GM12864 (cell line): ENCODE measurements around the gene TTLL1.
"Not testable (repeated sequence)": the region's sequence is repeated elsewhere in the genome, so short reads cannot be mapped to it uniquely, and the experiment has no call there.

Experiments used
- DNase-seq: peaks from one replicate; pipeline ENCODE4 v3.0.0-alpha.2; 2011; ENCODE audit warnings: low read depth
- H3K4me3 ChIP-seq: 2 replicates; pipeline ENCODE4 v1.5.1; 2011; ENCODE audit warnings: mild to moderate bottlenecking, low read depth, low read length, control low read depth
- TF ChIP-seq, protein P1 (sequence below): IDR thresholded peaks from 2 replicates; pipeline ENCODE4 v1.5.1; 2011; ENCODE audit warnings: low read depth, mild to moderate bottlenecking, moderate library complexity, low read length, control low read depth, inconsistent platforms; ENCODE audit errors: missing control alignments

Gene TTLL1

GRCh38 chr22:43001271-43002201 lies 87.7 kb downstream of the TTLL1 start:
- H3K4me3 ChIP-seq: peak overlapping the region; percentile 10
- TF ChIP-seq, protein P1, sequence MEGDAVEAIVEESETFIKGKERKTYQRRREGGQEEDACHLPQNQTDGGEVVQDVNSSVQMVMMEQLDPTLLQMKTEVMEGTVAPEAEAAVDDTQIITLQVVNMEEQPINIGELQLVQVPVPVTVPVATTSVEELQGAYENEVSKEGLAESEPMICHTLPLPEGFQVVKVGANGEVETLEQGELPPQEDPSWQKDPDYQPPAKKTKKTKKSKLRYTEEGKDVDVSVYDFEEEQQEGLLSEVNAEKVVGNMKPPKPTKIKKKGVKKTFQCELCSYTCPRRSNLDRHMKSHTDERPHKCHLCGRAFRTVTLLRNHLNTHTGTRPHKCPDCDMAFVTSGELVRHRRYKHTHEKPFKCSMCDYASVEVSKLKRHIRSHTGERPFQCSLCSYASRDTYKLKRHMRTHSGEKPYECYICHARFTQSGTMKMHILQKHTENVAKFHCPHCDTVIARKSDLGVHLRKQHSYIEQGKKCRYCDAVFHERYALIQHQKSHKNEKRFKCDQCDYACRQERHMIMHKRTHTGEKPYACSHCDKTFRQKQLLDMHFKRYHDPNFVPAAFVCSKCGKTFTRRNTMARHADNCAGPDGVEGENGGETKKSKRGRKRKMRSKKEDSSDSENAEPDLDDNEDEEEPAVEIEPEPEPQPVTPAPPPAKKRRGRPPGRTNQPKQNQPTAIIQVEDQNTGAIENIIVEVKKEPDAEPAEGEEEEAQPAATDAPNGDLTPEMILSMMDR: no peak
- no peak for DNase-seq

- no peak for DNase-seq
Observed at GRCh38 chr22:43000441-43001175, 88.6 kb downstream of the TTLL1 start.

GRCh38 chr22:42997582-42998090 lies 91.6 kb downstream of the TTLL1 start:
- TF ChIP-seq, protein P1: no peak
- no peak overlapping the region for H3K4me3 ChIP-seq
- DNase-seq: no peak

More at GRCh38 chr22:43000441-43001175, 88.6 kb downstream of the TTLL1 start:
- TF ChIP-seq, protein P1: no peak
- H3K4me3 ChIP-seq: no peak overlapping the region; the same call in 1 of the 2 replicates

GRCh38 chr22:42996646-42997365 lies 92.4 kb downstream of the TTLL1 start:
- TF ChIP-seq, protein P1: no peak
- no peak for DNase-seq
- no peak overlapping the region for H3K4me3 ChIP-seq

DNA sequence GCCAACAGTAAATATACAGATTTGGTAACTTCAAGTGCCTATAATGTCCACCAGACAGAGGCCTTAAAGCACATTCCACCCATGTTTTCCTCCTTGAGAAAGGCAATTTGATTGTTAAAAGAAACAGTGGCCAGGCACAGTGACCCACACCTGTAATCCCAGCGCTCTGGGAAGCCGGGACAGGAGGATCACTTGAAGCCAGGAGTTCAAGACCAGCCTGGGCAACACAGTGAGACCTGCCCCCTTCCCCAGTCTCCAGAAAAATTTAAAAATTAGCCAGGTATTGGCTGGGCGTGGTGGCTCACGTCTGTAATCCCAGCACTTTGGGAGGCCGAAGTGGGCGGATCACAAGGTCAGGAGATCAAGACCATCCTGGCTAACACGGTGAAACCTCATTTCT lies 93.5 kb downstream of the TTLL1 start:
- H3K4me3 ChIP-seq, DNase-seq: not testable (repeated sequence)

- no peak overlapping the region for H3K4me3 ChIP-seq
- no peak for DNase-seq
Observed at GRCh38 chr22:42994917-42995562, 94.2 kb downstream of the TTLL1 start.

More at GRCh38 chr22:42994917-42995562, 94.2 kb downstream of the TTLL1 start:
- TF ChIP-seq, protein P1: no peak
